HG02588 (cell line): Measurements from ENCODE around the gene FBXL12.
A peak's percentile ranks its signal among the peaks of the same experiment; 100 is the strongest.
"Not testable (repeated sequence)": the region's sequence is repeated elsewhere in the genome, so short reads cannot be mapped to it uniquely, and the experiment has no call there.

Source experiments
- ATAC-seq: cut with Tn5 transposase; IDR thresholded peaks from one replicate; pipeline ENCODE4 v1.9.1; 2021; ENCODE audit warnings: mild to moderate bottlenecking, moderate library complexity; ENCODE audit not compliant: unreplicated experiment

The FBXL12 gene

DNA sequence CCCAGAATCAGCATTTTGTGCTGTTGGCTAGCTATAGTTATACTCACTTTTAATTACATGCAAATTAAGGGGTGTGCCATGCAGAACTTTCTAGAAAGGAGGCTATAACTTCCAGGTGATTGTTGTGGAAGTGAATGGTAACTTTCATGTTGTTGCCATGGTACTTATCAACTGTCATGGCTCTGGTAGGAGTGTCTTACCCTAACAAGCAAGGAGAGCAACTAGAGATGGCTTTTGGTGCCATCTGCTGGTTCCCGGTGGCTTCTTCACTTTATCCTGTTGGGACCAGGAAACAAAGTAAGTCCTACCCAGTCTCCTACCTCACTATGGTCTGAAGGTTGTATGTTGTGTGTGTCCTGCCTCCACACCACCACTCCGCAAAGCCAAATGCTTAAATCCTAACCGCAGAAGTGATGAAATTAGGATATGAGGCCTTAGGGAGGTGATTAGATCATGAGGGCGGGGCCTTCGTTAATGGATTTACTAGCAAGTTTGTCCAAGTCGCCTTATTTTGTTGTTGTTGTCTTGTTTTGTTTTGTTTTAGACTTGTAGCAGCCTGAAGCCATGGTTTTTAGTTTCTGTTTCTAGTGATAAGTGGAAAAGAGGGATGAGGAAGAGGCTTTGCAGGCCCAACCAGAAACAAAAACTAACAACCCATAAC lies 22.6 kb downstream of the FBXL12 start:
- ATAC-seq, result no peak

DNA sequence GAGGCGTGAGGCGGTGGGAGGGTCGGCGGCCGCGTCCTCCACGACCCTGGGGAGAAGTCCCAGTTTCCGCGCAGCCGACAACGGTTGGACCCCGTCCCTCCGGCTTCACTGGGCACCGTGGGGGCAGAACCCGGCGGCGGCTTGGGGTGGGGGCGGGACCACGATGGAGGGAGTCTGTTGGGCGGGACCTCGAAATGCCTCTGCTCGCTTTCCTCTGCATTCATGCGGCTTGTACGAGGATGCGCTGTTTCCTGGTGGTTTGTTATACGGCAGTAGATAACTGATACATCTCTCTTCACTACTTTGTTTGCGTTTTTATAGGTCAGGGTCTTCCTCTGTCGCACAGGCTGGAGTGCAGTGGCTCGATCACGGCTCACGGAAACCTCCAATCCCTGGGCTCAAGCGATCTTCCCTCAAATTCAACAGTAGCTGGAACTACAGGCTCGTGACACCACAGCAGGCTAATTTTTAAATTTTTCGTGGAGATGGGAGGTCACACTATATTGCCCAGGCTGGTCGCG lies 25.7 kb downstream of the FBXL12 start:
- ATAC-seq, result no peak

DNA sequence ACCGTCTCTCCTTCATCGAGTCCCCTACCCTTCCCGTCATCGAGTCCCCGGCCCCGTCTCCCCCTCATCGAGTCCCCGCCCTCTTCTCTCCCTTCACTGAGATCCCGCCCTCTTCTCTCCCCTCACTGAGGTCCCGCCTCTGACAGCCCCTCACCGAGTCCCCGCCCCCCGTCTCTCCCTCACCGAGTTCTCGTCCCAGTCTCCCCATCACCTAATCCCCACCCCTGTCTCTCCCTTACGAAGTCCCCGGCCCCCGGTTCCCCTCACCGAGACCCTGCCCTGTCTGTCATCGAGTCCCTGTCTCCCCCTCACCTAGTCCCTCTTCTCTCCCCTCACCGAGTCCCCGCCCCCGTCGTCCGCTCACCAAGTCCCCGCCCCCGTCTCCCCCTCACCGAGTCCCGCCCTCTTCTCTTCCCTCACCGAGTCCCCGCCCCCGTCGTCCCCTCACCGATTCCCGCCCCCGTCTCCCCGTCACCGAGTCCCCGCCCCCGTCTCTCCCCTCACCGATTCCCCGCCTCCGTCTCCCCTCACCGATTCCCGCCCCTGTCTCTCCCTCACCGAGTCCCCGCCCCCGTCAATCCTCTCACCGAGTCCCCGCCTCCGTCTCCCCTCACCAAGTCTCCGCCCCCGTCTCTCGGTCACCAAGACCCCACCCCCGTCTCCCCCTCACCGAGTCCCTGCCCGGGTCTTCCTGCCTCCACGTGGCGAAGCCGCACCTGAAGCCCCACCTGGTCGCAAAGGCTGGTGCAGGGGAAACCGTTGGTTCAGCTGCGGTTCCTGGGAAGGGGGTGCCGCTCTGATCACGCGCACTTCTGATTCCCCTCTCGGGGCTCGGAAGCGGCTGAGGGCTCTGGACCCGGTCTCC lies 26.4 kb downstream of the FBXL12 start:
- no peak for ATAC-seq

DNA sequence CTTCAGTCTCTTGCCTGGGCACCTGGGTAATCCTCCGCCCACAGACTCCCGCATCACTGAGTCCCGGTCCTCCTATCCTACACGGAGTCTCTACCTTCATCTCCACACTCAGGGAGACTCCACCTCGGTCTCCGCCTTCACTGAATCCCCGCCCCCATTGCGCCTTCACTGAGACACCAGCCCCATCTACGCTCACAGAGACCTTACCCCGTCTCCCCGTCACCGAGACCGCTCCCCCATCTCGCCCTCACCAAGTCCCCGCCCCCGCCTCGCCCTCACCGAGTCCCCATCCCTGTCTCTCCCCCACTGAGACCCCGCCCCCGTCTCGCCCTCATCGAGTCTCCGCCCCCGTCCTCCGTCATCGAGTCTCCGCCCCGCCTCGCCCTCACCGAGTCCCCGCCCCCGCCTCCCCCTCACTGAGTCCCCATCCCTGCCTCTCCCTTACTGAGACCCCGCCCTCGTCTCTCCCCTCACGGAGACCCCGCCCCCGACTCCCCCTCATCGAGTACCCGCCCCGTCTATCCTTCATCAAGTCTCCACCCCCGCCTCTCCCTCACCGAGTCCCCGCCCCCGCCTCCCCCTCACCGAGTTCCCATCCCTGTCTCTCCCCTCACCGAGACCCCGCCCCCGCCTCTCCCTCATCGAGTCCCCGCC lies 27.2 kb downstream of the FBXL12 start:
- ATAC-seq, result no peak

DNA sequence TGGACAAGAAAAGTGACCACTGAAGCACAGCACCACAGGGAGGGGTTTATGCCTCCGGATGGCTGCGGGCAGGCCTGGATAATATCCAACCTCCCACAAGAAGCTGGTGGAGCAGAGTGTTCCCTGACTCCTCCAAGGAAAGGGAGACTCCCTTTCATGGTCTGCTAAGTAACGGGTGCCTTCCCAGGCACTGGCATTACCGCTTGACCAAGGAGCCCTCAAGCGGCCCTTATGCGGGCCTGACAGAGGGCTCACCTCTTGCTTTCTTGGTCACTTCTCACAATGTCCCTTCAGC lies 27.9 kb downstream of the FBXL12 start:
- ATAC-seq, result not testable (repeated sequence)

DNA sequence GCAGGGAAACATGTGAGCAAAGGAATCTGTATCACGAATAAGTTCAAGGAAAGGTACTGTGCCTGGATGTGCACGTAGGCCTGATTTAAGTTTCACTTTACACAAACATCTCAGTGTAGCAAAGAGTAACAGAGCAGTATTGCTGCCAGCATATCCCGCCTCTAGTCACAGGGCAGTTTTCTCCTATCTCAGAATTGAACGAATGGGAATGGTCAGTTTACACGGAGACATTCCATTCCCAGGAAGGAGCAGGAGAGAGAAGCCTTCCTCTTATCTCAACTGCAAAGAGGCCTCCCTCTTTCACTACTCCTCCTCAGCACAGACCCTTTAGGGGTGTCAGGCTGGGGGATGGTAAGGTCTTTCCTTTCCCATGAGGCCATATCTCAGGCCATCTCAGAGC lies 29.3 kb downstream of the FBXL12 start:
- not testable (repeated sequence) for ATAC-seq

DNA sequence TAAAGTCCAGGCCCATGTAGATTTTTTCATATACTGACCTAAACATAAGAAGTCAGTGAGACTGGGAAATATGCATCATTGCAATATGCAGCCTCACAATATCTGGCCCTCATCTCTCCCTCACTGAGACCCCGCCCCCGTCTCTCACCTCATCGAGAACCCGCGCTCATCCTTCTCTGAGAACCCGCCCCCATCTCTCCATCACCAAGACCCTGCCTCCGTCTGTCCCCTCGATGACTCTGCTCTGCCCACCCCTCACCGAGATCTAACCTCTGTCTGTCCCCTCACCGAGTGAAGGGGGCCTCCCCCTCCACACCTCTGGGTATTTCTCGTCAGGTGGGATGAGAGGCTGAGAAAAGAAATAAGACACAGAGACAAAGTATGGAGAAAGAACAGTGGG lies 29.8 kb downstream of the FBXL12 start:
- ATAC-seq, result no peak

DNA sequence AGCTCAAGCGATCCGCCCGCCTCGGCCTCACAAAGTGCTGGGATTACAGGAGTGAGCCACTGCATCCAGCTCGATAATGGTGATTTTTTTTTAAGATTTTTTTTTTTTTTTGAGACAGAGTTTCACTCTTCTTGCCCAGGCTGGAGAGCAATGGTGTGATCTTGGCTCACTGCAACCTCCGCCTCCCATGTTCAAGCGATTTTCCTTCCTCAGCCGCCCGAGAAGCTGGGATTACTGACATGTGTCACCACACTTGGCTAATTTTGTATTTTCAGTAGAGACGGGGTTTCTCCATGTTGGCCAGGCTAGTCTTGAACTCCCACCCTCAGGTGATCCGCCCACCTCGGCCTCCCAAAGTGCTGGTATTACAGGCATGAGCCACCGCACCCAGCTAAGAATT lies 30.3 kb downstream of the FBXL12 start:
- not testable (repeated sequence) for ATAC-seq

DNA sequence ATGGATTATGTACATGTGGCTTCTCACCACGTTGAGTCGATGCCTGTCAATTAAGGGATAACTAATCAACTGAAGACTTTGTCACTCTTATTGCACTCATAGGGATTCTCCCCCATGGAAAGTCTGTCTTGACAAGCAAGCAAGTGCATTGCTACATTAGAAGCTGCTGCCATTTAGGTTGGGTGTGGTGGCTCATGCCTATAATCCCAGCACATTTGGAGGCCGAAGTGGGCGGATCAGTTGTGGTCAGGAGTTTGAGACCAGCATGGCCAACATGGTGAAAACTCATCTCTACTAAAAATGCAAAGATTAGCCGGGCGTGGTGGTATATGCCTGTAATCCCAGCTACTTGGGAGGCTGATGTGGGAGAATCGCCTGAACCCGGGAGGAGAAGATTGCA lies 32.1 kb downstream of the FBXL12 start:
- no peak for ATAC-seq

DNA sequence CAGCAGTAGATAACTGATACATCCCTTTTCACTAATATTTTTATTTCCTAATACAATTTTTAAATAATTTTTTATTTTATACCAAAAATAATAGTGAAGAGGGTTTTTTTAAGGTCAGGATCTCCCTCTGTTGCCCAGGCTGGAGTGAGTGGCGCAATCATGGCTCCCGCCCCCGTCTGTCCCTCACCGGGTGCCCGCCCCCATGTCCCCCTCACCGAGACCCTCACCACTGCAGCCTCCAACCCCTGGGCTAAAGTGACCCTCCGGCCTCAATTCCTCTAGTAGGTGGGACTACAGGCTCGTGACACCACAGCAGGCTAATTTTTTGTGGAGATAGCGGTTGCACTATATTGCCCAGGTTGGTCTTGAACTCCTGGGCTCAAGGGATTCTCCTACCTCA lies 32.5 kb downstream of the FBXL12 start:
- ATAC-seq, result no peak

DNA sequence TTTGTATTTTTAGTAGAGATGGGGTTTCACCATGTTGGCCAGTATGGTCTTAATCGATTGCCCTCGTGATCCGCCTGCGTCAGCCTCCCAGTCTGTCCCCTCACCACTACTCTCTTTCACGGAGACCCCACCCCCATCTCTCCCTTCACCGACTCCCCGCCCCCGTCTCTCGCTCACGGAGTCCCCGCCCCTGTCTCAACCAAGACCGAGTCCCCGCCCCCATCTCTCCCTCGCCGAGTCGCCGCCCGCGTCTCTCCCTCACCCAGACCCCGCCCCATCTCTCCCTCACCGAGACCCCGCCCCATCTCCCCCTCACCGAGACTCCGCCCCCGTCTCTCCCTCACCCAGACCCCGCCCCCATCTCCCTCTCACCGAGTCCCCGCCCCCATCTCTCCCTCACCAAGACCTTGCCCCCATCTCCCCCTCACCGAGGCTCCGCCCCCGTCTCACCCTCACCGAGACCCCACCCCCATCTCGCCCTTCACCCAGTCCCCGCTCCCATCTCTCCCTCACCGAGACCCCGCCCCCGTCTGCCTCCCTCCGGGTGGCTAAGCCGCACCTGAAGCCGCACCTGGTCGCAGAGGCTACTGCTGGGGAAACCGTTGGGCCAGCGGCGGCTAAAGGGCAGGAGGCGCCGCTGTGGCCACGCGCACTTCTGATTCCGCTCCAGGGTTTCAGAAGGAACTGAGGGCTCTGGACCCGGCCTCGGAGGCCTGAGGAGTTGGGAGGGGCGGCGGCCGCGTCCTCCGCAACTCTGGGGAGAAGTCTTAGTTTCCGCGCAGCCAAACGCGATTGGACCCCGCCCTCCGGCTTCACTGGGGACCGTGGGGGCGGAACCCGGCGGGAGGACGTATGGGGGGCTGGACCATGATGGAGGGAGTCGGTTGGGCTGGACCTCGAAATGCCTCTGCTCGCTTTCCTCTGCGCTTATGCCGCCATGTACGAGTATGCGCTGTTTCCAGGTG lies 33.2 kb downstream of the FBXL12 start:
- peak; percentile 68 for ATAC-seq

DNA sequence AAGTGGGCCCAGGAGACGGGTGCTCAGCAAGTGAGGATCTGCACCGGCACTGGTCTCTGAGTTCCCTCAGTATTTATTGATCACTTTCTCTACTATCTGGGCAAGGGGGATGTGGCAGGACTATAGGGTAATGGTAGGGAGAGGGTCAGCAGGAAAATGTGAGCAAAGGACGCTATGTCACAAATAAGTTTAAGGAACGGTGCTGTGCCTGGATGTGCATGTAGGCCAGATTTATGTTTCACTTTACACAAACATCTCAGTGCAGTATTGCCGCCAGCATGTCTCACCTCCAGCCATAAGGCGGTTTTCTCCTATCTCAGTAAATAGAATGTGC lies 34.7 kb downstream of the FBXL12 start:
- ATAC-seq, result not testable (repeated sequence)

DNA sequence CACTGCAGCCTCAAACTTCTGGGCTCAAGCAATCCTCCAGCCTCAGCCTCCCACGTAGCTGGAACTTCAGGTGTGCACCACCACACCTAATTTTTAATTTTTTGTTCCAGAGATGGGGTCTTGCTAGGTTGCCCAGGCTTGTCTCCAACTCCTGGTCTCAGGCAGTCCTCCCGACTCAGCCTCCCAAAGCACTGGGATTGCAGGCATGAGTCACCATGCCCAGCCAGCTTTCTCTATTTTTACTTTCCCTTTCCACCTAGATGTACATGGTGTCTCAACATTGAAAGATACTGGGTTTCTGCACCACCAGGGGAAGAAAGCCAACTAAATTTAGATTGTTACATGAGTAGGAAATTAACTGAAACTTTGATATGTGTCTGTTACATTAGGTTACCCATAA lies 36.5 kb downstream of the FBXL12 start:
- no peak for ATAC-seq

DNA sequence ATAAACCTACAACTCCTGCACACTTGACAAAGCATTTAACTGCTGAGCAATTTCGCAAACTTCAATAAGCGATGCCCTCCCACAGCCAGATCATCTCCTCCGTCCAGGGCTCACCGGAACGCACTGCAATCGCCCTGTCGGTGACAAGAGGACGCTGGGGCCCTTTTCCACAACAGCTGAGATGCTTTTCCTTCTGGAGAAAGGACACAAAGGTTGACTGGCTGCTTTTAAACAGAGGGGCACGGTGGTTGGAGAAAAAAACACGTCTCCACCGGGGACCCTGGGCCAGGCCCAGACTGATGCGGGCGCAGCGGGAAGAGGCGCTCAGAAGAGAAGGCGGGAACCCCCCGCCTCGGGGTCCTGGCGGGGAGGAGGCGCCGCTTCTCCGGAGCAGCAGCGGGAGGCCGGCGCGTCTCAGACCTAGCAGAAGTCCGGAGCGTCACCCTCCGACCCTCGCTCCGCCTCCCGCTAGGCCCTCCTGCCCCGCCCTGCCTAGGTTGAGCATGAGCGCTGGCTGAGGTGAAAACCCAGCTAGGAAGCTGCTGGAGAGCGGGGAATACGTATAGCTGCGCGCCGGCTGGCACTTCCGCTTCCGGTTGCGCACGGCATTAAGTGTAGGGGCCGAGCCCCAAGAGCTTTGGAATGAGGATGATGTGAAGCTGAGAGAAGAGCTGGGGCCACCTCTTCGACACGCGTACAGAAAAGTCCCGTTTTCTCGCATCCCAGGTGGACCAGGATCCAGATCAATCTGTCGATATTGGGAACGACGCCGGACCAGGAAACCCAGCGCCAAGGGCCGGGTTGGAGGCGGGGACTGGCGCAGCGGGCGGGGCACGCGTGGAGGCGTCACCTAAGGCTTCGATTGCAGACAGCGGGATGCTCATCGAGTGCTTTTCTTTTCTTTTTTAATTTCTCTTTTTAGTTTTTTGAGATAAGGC lies 50.4 kb downstream of the FBXL12 start, which contains the start of gene ZNF846:
ZNF846 (minus strand) TSS at position 564 of the 938 bp plus-strand sequence. CDS start 3,788 bp downstream, outside the sequence.
- ATAC-seq, result peak; percentile 97
